ENCODE data around the gene NEFH.
"Not testable (repeated sequence)": the region's sequence is repeated elsewhere in the genome, so short reads cannot be mapped to it uniquely, and the experiment has no call there.

The NEFH gene

DNA sequence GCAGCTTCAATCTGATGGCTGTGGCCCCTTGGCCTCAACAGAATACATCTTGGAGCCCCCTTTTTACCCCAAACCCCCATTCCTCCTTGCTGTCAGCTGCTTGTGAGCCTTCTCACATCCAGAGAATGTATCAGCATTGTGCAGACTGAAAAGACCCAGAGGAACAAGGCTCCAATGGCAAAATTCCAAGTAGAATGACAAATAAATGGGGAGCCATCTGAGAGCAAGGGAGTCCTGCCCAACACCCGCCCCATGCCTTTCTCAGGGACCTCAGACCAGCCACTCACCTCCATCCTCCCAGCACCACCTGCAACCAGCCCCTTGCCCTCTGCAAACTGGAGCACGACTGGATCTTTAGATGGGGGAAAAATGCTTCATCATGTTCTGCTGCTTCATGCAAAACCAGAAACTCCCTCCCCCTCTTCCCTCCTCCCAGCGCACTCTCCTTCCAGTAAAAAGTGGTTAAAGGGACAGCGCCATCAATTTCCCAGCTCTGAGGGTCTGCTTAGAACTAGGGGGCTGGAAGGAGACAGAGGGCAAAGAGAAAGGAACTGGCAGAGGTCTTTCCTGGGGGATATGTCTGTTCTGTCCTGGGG, 2.2 kb upstream of the NEFH start:
- Mint-ChIP-seq H3K27me3 (peaks cover 81% of the 10 kb centered on the region), H3K9me3 (no peaks in the 10 kb centered on the region), H3K27ac (no peak overlapping the region), H3K4me1 (peaks cover 21% of the 10 kb centered on the region), H3K36me3 (peaks cover 9% of the 10 kb centered on the region), H3K4me3 (no peak overlapping the region)
- DNase-seq, result no peak
- CTCF ChIA-PET, result no interaction called here

- Mint-ChIP-seq H3K4me3 (no peak overlapping the region), H3K27ac (no peak overlapping the region), H3K27me3 (peaks cover 77% of the 10 kb centered on the region), H3K4me1 (peaks cover 21% of the 10 kb centered on the region), H3K36me3 (peaks cover 9% of the 10 kb centered on the region), H3K9me3 (no peaks in the 10 kb centered on the region)
- peak; percentile 68 for DNase-seq
- CTCF ChIA-PET, result no interaction called here
These were observed 1.4 kb upstream of the NEFH start for GRCh38 chr22:29478326-29479276.

DNA sequence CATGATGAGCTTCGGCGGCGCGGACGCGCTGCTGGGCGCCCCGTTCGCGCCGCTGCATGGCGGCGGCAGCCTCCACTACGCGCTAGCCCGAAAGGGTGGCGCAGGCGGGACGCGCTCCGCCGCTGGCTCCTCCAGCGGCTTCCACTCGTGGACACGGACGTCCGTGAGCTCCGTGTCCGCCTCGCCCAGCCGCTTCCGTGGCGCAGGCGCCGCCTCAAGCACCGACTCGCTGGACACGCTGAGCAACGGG, 169 bp downstream of the NEFH start:
- DNase-seq, result no peak
- Mint-ChIP-seq H3K27ac (no peak overlapping the region), H3K36me3 (peaks cover 9% of the 10 kb centered on the region), H3K27me3 (peaks cover 80% of the 10 kb centered on the region), H3K9me3 (no peaks in the 10 kb centered on the region), H3K4me3 (no peak overlapping the region), H3K4me1 (peaks cover 21% of the 10 kb centered on the region)
- CTCF ChIA-PET, result no interaction called here

DNA sequence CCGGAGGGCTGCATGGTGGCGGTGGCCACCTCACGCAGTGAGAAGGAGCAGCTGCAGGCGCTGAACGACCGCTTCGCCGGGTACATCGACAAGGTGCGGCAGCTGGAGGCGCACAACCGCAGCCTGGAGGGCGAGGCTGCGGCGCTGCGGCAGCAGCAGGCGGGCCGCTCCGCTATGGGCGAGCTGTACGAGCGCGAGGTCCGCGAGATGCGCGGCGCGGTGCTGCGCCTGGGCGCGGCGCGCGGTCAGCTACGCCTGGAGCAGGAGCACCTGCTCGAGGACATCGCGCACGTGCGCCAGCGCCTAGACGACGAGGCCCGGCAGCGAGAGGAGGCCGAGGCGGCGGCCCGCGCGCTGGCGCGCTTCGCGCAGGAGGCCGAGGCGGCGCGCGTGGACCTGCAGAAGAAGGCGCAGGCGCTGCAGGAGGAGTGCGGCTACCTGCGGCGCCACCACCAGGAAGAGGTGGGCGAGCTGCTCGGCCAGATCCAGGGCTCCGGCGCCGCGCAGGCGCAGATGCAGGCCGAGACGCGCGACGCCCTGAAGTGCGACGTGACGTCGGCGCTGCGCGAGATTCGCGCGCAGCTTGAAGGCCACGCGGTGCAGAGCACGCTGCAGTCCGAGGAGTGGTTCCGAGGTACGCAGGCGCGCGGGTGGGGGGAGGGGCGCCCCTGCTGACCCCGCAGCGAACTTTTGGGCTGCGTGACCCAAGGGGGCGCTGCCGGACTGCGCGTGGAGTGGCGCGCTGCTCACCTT, 670 bp downstream of the NEFH start:
- Mint-ChIP-seq H3K4me1 (peaks cover 21% of the 10 kb centered on the region), H3K27ac (no peak overlapping the region), H3K36me3 (peaks cover 9% of the 10 kb centered on the region), H3K4me3 (no peak overlapping the region), H3K27me3 (peaks cover 76% of the 10 kb centered on the region), H3K9me3 (no peaks in the 10 kb centered on the region)
- CTCF ChIA-PET, result no interaction called here
- peak; percentile 55 for DNase-seq

DNA sequence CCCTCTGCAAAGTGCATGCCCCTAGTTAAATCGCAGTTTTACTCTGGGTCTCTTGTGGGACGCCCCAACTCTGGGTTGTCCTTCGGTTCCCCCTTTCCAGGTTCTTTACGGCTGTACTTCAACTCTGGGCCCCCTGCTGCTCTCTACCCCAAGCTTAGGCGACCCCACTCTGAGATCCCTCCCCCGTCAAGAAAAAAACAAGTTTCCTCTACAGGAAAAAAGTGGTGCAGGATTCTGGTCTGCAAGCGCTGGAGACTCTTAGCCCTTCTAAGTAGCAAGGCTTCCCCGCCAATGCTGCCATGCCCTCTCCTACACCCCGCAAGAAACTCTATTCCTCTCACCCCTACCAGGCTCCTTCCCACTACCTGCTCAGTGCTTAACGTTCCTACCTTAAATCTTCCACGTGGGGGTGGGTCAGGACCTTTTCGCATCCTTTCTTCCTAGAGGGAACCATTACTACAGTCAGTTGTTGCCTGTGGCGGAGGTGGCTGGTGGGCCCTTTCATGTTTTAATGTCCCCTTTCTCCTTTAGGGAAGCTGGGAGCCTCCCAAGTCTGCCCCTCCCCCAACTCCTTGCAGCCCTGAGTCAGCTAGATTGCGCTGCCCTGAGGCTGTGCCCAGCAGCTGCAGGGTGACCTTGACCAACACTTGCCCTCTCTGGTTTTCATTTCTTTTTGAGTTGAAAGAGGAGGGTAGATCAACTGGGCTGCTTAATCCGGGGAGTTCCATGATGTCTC, 1.4 kb downstream of the NEFH start:
- H3K27ac Mint-ChIP-seq, result no peak overlapping the region
- DNase-seq, result no peak
- CTCF ChIA-PET, result interaction anchor here (1.4 kb wide), 1 partner anchor 9 kb away, joined by 3 read pairs; no protein-coding TSS in a partner anchor
- peak overlapping the region; percentile 58 for H3K4me3 Mint-ChIP-seq
- no peaks in the 10 kb centered on the region for H3K9me3 Mint-ChIP-seq
- H3K4me1 Mint-ChIP-seq, result peaks cover 21% of the 10 kb centered on the region
- H3K27me3 Mint-ChIP-seq, result peaks cover 71% of the 10 kb centered on the region
- peaks cover 9% of the 10 kb centered on the region for H3K36me3 Mint-ChIP-seq

DNA sequence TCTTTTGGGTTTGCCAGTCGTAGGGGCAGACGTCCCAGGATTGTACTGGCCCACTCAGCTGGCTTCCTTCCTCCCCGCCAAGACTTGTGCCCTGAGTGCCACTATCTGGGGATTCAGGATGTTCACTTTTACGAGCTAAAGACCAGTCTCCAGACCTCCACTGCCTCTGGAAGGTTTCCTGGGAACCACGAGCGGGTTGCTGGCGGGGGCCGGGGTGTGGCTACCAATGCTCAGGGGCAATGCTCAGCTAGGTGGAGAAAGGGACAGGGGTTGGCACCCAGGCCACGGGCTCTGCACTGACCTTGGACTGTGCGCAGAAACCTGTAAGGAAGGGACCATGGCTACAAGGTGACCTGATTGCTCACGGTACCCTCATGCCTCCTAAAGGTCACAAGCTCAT, 2.2 kb downstream of the NEFH start:
- CTCF ChIA-PET, result interaction anchor here (1.0 to 1.4 kb wide), 2 partner anchors 10 to 11 kb away, joined by 3 to 4 read pairs; no protein-coding TSS in a partner anchor
- H3K27me3 Mint-ChIP-seq, result peaks cover 63% of the 10 kb centered on the region

DNA sequence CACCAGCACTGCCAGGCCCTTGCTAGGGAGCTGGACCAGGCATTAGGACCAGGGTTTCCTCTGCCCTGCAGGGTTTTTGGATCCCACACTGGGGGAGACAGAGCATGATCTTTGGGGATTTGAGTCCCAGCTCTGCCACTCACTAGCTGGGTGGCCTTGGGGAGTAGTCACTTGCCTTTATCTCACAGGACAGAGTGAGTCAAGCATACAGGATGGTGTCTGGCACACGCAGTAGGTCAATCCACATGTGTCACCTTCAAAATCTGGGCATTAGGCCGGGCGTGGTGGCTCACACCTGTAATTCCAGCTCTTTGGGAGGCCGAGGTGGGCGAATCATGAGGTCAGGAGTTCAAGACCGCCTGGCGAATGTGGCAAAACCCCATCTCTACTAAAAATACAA, 2.7 kb downstream of the NEFH start:
- H3K9me3 Mint-ChIP-seq, result no peaks in the 10 kb centered on the region
- CTCF ChIA-PET, result interaction anchor here (1.0 to 1.4 kb wide), 2 partner anchors 10 to 12 kb away, joined by 3 to 4 read pairs; no protein-coding TSS in a partner anchor
- H3K36me3 Mint-ChIP-seq, result peaks cover 9% of the 10 kb centered on the region
- peaks cover 59% of the 10 kb centered on the region for H3K27me3 Mint-ChIP-seq
- H3K4me1 Mint-ChIP-seq, result peaks cover 21% of the 10 kb centered on the region
- H3K27ac Mint-ChIP-seq, result no peak overlapping the region
- DNase-seq, result no peak
- H3K4me3 Mint-ChIP-seq, result no peak overlapping the region

More for the DNA sequence above, 2.2 kb downstream of the NEFH start:
- H3K9me3 Mint-ChIP-seq, result no peaks in the 10 kb centered on the region
- no peak overlapping the region for H3K4me3 Mint-ChIP-seq
- DNase-seq, result no peak
- peaks cover 21% of the 10 kb centered on the region for H3K4me1 Mint-ChIP-seq
- peaks cover 9% of the 10 kb centered on the region for H3K36me3 Mint-ChIP-seq
- no peak overlapping the region for H3K27ac Mint-ChIP-seq

DNA sequence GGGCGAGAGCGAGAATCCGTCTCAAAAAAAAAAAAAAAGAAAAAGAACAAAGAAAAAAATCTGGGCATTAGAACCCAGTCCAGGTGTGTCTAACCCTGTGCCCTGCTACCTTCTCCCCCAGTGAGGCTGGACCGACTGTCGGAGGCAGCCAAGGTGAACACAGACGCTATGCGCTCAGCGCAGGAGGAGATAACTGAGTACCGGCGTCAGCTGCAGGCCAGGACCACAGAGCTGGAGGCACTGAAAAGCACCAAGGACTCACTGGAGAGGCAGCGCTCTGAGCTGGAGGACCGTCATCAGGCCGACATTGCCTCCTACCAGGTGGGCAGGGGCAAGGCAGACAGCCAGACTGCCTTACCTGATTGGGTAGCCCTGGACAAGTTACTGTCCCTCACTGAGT, 3.2 kb downstream of the NEFH start:
- CTCF ChIA-PET, result interaction anchor here (1.0 to 1.4 kb wide), 2 partner anchors 11 to 12 kb away, joined by 3 to 4 read pairs; no protein-coding TSS in a partner anchor

DNA sequence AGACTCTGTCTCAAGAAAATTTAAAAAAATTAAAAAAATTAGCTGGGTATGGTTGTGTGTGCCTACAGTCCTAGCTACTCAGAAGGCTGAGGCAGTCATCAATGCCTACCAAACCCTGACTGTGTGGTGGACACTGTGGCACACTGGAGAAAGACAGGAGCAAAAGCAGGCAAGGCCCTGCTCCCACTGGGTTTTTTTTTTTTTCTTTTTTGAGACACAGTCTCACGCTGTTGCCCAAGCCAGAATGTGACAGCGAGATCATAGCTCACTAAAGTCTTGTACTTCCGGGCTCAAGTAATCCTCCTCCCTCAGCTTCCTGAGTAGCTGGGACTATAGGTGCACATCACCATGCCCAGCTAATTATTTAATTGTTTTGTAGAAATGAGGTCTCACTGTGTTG, 4.6 kb downstream of the NEFH start:
- no peaks in the 10 kb centered on the region for H3K9me3 Mint-ChIP-seq
- H3K36me3 Mint-ChIP-seq, result peaks cover 6% of the 10 kb centered on the region
- peaks cover 49% of the 10 kb centered on the region for H3K27me3 Mint-ChIP-seq
- H3K4me3 Mint-ChIP-seq, result no peak overlapping the region
- H3K27ac Mint-ChIP-seq, result no peak overlapping the region
- no peak for DNase-seq
- peaks cover 10% of the 10 kb centered on the region for H3K4me1 Mint-ChIP-seq
- CTCF ChIA-PET, result no interaction called here

More for the DNA sequence above, 3.2 kb downstream of the NEFH start:
- no peaks in the 10 kb centered on the region for H3K9me3 Mint-ChIP-seq
- no peak overlapping the region for H3K4me3 Mint-ChIP-seq
- peaks cover 9% of the 10 kb centered on the region for H3K36me3 Mint-ChIP-seq
- DNase-seq, result no peak
- H3K27me3 Mint-ChIP-seq, result peaks cover 53% of the 10 kb centered on the region
- peaks cover 21% of the 10 kb centered on the region for H3K4me1 Mint-ChIP-seq
- no peak overlapping the region for H3K27ac Mint-ChIP-seq

DNA sequence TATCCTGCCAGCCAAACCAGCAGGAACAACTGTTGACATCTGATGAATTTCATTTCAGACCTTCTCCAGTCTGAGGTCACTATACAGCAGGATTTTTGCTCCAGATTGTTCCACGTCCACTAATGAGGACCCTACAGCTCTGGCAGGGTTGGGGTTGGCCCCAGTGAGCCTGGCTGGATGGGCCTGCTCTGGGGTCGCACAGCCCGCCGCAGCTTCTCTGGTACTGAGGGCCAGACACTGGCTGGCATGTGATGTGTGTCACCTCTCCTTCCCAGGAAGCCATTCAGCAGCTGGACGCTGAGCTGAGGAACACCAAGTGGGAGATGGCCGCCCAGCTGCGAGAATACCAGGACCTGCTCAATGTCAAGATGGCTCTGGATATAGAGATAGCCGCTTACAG, 5.4 kb downstream of the NEFH start:
- no peak for DNase-seq
- H3K9me3 Mint-ChIP-seq, result no peaks in the 10 kb centered on the region
- H3K27me3 Mint-ChIP-seq, result peaks cover 47% of the 10 kb centered on the region
- peaks cover 8% of the 10 kb centered on the region for H3K4me1 Mint-ChIP-seq
- no peak overlapping the region for H3K4me3 Mint-ChIP-seq
- peaks cover 5% of the 10 kb centered on the region for H3K36me3 Mint-ChIP-seq
- H3K27ac Mint-ChIP-seq, result no peak overlapping the region
- CTCF ChIA-PET, result no interaction called here

- peaks cover 26% of the 10 kb centered on the region for H3K27me3 Mint-ChIP-seq
- no peak overlapping the region for H3K27ac Mint-ChIP-seq
- CTCF ChIA-PET, result interaction anchor here (0.7 kb wide), 1 partner anchor 16 kb away, joined by 3 read pairs; no protein-coding TSS in a partner anchor
These were observed 7.5 kb downstream of the NEFH start for GRCh38 chr22:29487426-29487986.

DNA sequence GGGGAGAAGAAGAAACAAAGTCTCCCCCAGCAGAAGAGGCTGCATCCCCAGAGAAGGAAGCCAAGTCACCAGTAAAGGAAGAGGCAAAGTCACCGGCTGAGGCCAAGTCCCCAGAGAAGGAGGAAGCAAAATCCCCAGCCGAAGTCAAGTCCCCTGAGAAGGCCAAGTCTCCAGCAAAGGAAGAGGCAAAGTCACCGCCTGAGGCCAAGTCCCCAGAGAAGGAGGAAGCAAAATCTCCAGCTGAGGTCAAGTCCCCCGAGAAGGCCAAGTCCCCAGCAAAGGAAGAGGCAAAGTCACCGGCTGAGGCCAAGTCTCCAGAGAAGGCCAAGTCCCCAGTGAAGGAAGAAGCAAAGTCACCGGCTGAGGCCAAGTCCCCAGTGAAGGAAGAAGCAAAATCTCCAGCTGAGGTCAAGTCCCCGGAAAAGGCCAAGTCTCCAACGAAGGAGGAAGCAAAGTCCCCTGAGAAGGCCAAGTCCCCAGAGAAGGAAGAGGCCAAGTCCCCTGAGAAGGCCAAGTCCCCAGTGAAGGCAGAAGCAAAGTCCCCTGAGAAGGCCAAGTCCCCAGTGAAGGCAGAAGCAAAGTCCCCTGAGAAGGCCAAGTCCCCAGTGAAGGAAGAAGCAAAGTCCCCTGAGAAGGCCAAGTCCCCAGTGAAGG, 9.2 kb downstream of the NEFH start:
- H3K36me3 Mint-ChIP-seq, DNase-seq, H3K4me3 Mint-ChIP-seq, H3K9me3 Mint-ChIP-seq, CTCF ChIA-PET, H3K27ac Mint-ChIP-seq, H3K4me1 Mint-ChIP-seq: not testable (repeated sequence)
- peaks cover 19% of the 10 kb centered on the region for H3K27me3 Mint-ChIP-seq

More at GRCh38 chr22:29487426-29487986, 7.5 kb downstream of the NEFH start:
- Mint-ChIP-seq H3K4me1 (no peaks in the 10 kb centered on the region), H3K36me3 (no peaks in the 10 kb centered on the region), H3K4me3 (no peak overlapping the region), H3K9me3 (no peaks in the 10 kb centered on the region)
- DNase-seq, result no peak

DNA sequence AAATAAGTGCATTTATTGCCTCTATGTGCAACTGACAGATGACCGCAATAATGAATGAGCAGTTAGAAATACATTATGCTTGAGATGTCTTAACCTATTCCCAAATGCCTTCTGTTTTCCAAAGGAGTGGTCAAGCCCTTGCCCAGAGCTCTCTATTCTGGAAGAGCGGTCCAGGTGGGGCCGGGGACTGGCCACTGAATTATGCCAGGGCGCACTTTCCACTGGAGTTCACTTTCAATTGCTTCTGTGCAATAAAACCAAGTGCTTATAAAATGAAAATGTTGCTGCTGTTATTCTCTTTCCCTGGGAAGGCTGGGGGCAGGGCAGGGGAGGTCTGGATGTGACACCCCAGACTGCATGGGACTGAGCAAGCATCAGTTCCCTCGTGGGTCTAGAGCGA, 11.0 kb downstream of the NEFH start:
- H3K4me3 Mint-ChIP-seq, result no peak overlapping the region
- H3K27ac Mint-ChIP-seq, result no peak overlapping the region
- no peaks in the 10 kb centered on the region for H3K4me1 Mint-ChIP-seq
- CTCF ChIA-PET, result no interaction called here
- H3K36me3 Mint-ChIP-seq, result peaks cover 9% of the 10 kb centered on the region
- DNase-seq, result no peak
- peaks cover 16% of the 10 kb centered on the region for H3K27me3 Mint-ChIP-seq
- H3K9me3 Mint-ChIP-seq, result peaks cover 2% of the 10 kb centered on the region

All from activated naive CD4-positive, alpha-beta T cell treated with anti-CD3 and anti-CD28 coated beads, Interleukin-2, amount 10 ng/mL, durations not matched to agents 7 days and 5 days (primary cell).